ENCODE measurements around the gene PPP1R3A. TPM values are rescaled to one million over a fixed set of nuclear protein-coding genes. Genes with fewer than 3 reads are reported as not detected.

Gene PPP1R3A
- total and polyA plus RNA-seq, 11 donors: 17.2 to 156 (median 109) TPM

- no peaks in the 10 kb centered on the region for H3K27me3 ChIP-seq
- H3K27ac ChIP-seq: no peak overlapping the region
- H3K4me1 ChIP-seq: peaks cover 0 to 4% (median 0%) of the 10 kb centered on the region in 12 donors
- H3K4me3 ChIP-seq: no peak overlapping the region
- peaks cover 0 to 7% (median 0%) of the 10 kb centered on the region in 9 donors for H3K36me3 ChIP-seq
- ATAC-seq (no peak), DNase-seq (no peak)
- intact Hi-C loops (cut with DNase I): no loop called here
- TF ChIP-seq POLR2A (IDR thresholded peaks at IDR 0.05): no peak
- no peak for TF ChIP-seq CTCF (IDR thresholded peaks at IDR 0.05)
- 89 to 95% (median 93%) methylated on average over 1 of the region's 1 CpG for WGBS, 4 donors
- H3K9me3 ChIP-seq: no peaks in the 10 kb centered on the region
These were observed 45.8 kb downstream of the PPP1R3A start for GRCh38 chr7:113872981-113873380.

- WGBS, 4 donors: 62 to 85% (median 70%) methylated on average over 2 of the region's 2 CpGs
- Histone ChIP-seq H3K27ac (no peak overlapping the region), H3K27me3 (no peaks in the 10 kb centered on the region), H3K9me3 (no peaks in the 10 kb centered on the region), H3K36me3 (no peaks in the 10 kb centered on the region), H3K4me1 (peaks cover 0 to 3% (median 0%) of the 10 kb centered on the region in 12 donors), H3K4me3 (no peak overlapping the region)
- ATAC-seq (no peak), DNase-seq (no peak)
- intact Hi-C loops (cut with DNase I): no loop called here
- TF ChIP-seq CTCF (IDR thresholded peaks at IDR 0.05) (no peak), POLR2A (IDR thresholded peaks at IDR 0.05) (no peak)
These were observed 51.5 kb downstream of the PPP1R3A start for GRCh38 chr7:113867325-113867724.

- Histone ChIP-seq H3K36me3 (no peaks in the 10 kb centered on the region), H3K9me3 (peaks cover 0 to 14% (median 0%) of the 10 kb centered on the region in 12 donors), H3K27ac (no peak overlapping the region), H3K4me1 (peaks cover 0 to 3% (median 0%) of the 10 kb centered on the region in 12 donors), H3K27me3 (no peaks in the 10 kb centered on the region), H3K4me3 (no peak overlapping the region)
- TF ChIP-seq CTCF (IDR thresholded peaks at IDR 0.05) (no peak), POLR2A (IDR thresholded peaks at IDR 0.05) (no peak)
- ATAC-seq: no peak
- no peak for DNase-seq
- intact Hi-C loops (cut with DNase I): no loop called here
- WGBS, 4 donors: 65 to 100% (median 79%) methylated on average over 2 of the region's 2 CpGs
These were observed 62.8 kb downstream of the PPP1R3A start for GRCh38 chr7:113856010-113856409.

- H3K4me3 ChIP-seq: no peak overlapping the region
- intact Hi-C loops (cut with DNase I): no loop called here
- 52 to 70% (median 62%) methylated on average over 3 of the region's 3 CpGs for WGBS, 4 donors
- no peak overlapping the region for H3K27ac ChIP-seq
- H3K4me1 ChIP-seq: no peaks in the 10 kb centered on the region
- no peaks in the 10 kb centered on the region for H3K9me3 ChIP-seq
- no peak for TF ChIP-seq CTCF (IDR thresholded peaks at IDR 0.05)
- TF ChIP-seq POLR2A (IDR thresholded peaks at IDR 0.05): no peak
- DNase-seq: no peak
- no peaks in the 10 kb centered on the region for H3K36me3 ChIP-seq
- no peaks in the 10 kb centered on the region for H3K27me3 ChIP-seq
- ATAC-seq: no peak
These were observed 77.9 kb downstream of the PPP1R3A start for GRCh38 chr7:113840954-113841353.

Data from heart left ventricle (tissue), 16 donors.